ENCODE results near the gene IL24. TPM values are rescaled to one million over a fixed set of nuclear protein-coding genes. Genes with fewer than 3 reads are reported as not detected.

Gene IL24
- total RNA-seq, 1 donor from 2014 or later: not detected

DNA sequence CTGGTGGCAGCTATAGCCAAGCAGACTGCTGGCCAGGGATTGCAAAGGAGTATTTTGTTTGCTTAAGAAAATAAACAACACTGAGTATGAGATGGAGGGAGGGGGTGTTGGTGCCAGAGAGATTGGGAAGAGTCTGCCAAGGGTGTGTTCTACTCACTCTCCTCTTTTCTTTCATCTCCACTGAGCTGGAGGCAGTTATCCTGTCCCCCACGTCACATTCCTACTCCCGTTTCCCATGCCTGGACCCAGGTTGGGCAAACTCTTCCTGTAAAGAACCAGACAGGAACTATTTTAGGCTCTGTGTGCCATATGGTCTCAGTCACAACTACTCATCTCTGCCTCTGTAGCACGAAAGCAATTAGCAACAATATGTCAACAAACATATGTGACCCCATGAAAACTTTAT lies 1.4 kb upstream of the IL24 start:
- H4K20me1 ChIP-seq (ENCODE audit: low read depth): no peaks in the 10 kb centered on the region
- Mint-ChIP-seq H3K4me1 (peaks cover 5% of the 10 kb centered on the region), H3K27ac (no peak overlapping the region), H3K36me3 (no peaks in the 10 kb centered on the region), H3K27me3 (ENCODE audit: insufficient read depth, low read depth) (peaks cover 3% of the 10 kb centered on the region), H3K9me3 (no peaks in the 10 kb centered on the region), H3K4me3 (no peak overlapping the region)
- no peaks in the 10 kb centered on the region for H3K27me3 ChIP-seq
- H3F3A ChIP-seq (ENCODE audit: low read depth): no peaks in the 10 kb centered on the region
- no peaks in the 10 kb centered on the region for H3K4me1 ChIP-seq
- H2AFZ ChIP-seq (replicated peaks): no peak overlapping the region
- no peaks in the 10 kb centered on the region for H3K79me2 ChIP-seq (ENCODE audit: low read depth)
- TF ChIP-seq EZH2phosphoT487 (IDR thresholded peaks at IDR 0.05) (no peak), EZH2 (IDR thresholded peaks at IDR 0.05) (no peak)
- TF ChIP-seq, protein P1, sequence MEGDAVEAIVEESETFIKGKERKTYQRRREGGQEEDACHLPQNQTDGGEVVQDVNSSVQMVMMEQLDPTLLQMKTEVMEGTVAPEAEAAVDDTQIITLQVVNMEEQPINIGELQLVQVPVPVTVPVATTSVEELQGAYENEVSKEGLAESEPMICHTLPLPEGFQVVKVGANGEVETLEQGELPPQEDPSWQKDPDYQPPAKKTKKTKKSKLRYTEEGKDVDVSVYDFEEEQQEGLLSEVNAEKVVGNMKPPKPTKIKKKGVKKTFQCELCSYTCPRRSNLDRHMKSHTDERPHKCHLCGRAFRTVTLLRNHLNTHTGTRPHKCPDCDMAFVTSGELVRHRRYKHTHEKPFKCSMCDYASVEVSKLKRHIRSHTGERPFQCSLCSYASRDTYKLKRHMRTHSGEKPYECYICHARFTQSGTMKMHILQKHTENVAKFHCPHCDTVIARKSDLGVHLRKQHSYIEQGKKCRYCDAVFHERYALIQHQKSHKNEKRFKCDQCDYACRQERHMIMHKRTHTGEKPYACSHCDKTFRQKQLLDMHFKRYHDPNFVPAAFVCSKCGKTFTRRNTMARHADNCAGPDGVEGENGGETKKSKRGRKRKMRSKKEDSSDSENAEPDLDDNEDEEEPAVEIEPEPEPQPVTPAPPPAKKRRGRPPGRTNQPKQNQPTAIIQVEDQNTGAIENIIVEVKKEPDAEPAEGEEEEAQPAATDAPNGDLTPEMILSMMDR (IDR thresholded peaks at IDR 0.05): no peak
- H3K9me3 ChIP-seq (ENCODE audit: low read depth): no peaks in the 10 kb centered on the region
- no peaks in the 10 kb centered on the region for H3K36me3 ChIP-seq
- no peak for DNase-seq (ENCODE audit: low spot score)
- H3K4me3 ChIP-seq: no peak overlapping the region
- H3K9ac ChIP-seq: no peak overlapping the region
- H3K27ac ChIP-seq: no peak overlapping the region
- H3K4me2 ChIP-seq: no peak overlapping the region

DNA sequence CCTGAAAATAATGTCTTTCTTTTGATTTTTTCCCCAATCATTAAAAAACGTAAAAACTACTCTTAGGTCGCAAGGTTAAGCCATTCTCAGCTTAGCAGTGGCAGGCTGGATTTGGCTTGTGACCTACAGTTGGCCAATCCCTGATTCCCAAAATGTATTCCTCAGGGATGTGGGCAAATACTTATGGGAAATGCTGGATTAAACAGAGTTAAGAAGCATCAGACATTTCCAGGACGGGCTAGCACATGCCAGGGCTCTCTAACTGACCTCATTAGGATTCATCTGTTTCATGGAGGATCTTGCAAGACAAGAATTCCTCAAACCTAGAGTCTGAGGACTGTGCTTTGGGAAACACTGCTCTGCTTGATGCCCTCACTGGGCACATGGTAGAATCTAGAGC lies 982 bp upstream of the IL24 start:
- H3K27me3 ChIP-seq: no peaks in the 10 kb centered on the region
- H3K4me2 ChIP-seq: no peak overlapping the region
- H3K79me2 ChIP-seq (ENCODE audit: low read depth): no peaks in the 10 kb centered on the region
- H3K27ac ChIP-seq: no peak overlapping the region
- TF ChIP-seq, protein P1 (IDR thresholded peaks at IDR 0.05): no peak
- peaks cover 2% of the 10 kb centered on the region for H3K27me3 Mint-ChIP-seq (ENCODE audit: insufficient read depth, low read depth)
- H3K4me3 Mint-ChIP-seq: no peak overlapping the region
- no peak overlapping the region for H2AFZ ChIP-seq (replicated peaks)
- H3K4me3 ChIP-seq: no peak overlapping the region
- no peaks in the 10 kb centered on the region for H3K36me3 ChIP-seq
- no peaks in the 10 kb centered on the region for H3F3A ChIP-seq (ENCODE audit: low read depth)
- peaks cover 5% of the 10 kb centered on the region for H3K4me1 Mint-ChIP-seq
- H3K36me3 Mint-ChIP-seq: no peaks in the 10 kb centered on the region
- H4K20me1 ChIP-seq (ENCODE audit: low read depth): no peaks in the 10 kb centered on the region
- H3K4me1 ChIP-seq: no peaks in the 10 kb centered on the region
- no peak for DNase-seq (ENCODE audit: low spot score)
- no peaks in the 10 kb centered on the region for H3K9me3 Mint-ChIP-seq
- no peak overlapping the region for H3K27ac Mint-ChIP-seq
- no peak overlapping the region for H3K9ac ChIP-seq
- H3K9me3 ChIP-seq (ENCODE audit: low read depth): no peaks in the 10 kb centered on the region

DNA sequence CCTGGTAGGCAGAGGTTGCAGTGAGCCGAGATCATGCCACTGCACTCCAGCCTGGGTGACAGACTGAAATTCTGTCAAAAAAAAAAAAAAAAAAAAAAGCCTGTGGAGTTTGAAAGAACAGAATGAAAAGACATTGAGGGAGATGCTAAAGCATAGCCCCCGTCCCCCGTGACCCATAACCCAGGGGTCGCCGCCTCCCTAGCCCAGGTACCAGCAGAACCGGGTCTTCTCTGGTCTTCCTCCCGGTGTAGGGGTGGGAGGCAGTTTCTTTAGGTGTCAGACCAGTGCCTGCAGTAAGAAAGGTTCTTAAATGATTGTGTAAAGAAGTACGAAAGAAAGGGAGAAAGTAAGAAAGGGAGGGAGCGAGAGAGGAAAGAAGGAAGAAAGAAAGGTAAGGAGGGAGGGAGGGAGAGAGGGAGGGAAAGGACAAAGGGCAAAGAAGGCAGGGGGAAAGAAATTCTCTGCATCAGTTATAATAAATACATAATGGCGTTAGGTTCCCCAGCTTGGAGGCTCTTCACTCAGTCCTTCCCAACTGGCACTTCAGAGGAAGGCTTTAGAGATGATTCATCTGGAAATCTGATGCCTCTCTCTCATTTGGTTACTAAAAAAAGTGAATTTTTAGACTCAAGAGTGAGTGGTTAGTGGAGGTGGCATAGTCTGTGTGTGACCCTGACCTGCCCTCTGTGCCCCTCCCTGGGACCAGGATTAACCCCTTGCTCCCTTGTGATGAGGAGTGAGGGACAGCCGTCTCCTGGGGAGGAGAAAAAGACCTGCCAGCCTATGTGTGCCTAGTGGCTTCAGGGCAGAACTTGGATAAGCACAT lies 1.1 kb downstream of the IL24 start:
- Mint-ChIP-seq H3K4me1 (peaks cover 5% of the 10 kb centered on the region), H3K27ac (no peak overlapping the region), H3K27me3 (ENCODE audit: insufficient read depth, low read depth) (peaks cover 3% of the 10 kb centered on the region), H3K9me3 (no peaks in the 10 kb centered on the region), H3K36me3 (no peaks in the 10 kb centered on the region), H3K4me3 (no peak overlapping the region)
- Histone ChIP-seq H3K27ac (no peak overlapping the region), H3K36me3 (no peaks in the 10 kb centered on the region), H3K4me3 (no peak overlapping the region), H3K9me3 (ENCODE audit: low read depth) (no peaks in the 10 kb centered on the region), H3K27me3 (no peaks in the 10 kb centered on the region), H2AFZ (replicated peaks) (no peak overlapping the region), H3K79me2 (ENCODE audit: low read depth) (no peaks in the 10 kb centered on the region), H3K9ac (no peak overlapping the region), H4K20me1 (ENCODE audit: low read depth) (no peaks in the 10 kb centered on the region), H3K4me1 (no peaks in the 10 kb centered on the region), H3K4me2 (no peak overlapping the region), H3F3A (ENCODE audit: low read depth) (no peaks in the 10 kb centered on the region)
- DNase-seq (ENCODE audit: low spot score): no peak
- TF ChIP-seq EZH2phosphoT487 (IDR thresholded peaks at IDR 0.05) (no peak), EZH2 (IDR thresholded peaks at IDR 0.05) (no peak)
- TF ChIP-seq, protein P1 (IDR thresholded peaks at IDR 0.05): no peak
